Activated gamma-delta T cell treated with anti-CD3 and anti-CD28 coated beads, Interleukin-2, amount 50 U/mL, for 16 hours (primary cell): Measurements from ENCODE around the gene CKAP5.

ENCODE experiments used
- DNase-seq: peaks from one replicate; pipeline ENCODE4 v3.0.0-alpha.2; 2020; ENCODE audit warnings: low read depth

Gene CKAP5

DNA sequence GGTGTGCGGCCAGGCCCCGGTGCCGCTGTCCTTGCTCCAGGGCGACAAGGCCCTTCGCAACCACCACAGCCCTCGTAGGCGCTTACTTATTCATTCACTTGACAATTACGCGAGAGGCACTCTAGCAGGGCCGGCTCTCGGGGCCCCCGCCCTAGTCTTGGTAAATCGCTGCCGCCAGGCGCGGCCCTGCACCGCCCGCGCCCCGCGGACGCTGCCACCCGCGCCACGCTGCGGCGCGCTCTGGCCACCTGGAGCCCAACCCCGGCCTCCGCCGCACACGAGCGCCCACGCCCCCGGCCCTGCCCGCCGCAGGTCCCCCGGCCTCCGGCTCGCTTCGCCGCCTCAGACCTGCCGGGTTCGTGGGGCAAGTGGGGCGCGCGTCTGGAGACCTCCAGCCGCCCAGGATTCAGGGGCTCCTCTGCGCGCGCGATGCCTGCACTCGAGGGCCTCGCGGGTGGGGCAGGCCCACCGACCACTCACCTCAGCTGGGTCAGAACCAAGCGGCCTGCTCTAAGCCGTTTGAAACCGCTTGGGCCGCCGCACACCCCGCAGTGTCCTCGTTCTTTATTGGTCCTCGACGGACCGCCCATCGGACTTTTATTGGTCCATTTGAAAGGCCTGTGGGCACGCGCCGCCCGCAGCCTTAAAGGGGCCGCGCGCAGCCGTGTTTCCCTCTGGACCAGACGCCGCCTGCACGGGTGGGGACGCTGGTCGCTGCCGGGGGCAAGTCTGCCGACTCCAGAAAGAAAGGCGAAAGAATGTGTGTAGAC lies at the start of gene CKAP5:
CKAP5 (minus strand) TSS at position 541 of the 770 bp plus-strand sequence. CDS start 25,049 bp downstream, outside the sequence.
- peak; percentile 77 for DNase-seq

DNA sequence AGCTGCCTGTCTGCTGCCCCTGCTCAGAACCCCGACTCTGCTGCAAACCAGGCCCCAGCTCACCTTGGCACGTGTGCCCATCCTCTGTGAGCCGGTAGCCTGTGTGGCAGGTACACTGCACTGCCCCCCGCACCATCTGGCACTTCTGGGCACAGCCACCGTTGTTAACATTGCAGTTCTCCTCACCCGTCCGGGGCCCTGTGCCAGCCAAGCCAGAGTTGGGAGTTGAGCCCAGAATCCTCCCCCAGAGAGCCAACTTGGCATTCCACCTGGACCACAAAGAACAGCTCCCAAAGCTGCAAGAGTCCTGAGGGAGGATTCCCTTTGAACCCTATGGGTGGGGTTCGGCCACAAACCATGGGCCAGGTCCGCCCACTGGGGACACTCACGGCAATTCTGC lies 49.7 kb upstream of the CKAP5 start:
- DNase-seq: no peak

DNA sequence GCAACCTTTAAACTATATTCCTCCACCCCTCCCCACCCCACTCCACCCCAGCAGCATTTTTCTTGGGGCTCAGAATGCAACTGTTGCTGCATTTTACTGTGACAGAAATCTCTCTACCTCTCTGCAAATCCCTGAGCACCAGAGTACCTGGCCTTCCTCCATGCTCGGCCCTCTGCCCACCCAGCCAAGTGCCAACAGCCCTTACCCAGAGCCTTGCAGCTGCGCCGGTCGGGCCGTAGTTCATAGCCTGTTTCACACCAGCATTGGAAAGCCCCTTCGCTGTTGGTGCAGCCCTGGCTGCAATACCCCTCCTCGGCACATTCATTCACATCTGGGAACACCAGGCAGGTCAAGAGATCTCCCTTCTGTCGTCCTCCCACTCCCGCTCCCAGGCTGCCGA lies 48.9 kb upstream of the CKAP5 start:
- DNase-seq: no peak

DNA sequence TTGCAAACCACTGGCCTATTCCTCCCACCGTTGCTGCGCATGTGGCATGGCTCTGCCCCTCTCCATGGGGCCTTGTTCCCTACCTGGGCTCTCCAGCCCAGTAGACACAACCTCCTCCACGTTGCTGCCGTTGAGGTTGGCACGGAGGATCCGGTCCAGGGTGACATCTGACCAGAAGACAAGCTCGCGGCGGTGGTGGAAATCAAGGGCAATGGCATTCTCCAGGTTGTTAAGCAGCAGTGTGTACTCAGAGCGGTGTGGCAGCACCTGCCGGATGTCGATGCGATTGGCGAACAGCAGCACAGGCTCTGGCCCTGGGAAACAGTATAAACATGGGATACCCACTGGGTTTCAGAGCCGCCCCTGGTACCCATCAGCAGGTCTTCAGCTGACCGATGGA lies 48.4 kb upstream of the CKAP5 start:
- no peak for DNase-seq

DNA sequence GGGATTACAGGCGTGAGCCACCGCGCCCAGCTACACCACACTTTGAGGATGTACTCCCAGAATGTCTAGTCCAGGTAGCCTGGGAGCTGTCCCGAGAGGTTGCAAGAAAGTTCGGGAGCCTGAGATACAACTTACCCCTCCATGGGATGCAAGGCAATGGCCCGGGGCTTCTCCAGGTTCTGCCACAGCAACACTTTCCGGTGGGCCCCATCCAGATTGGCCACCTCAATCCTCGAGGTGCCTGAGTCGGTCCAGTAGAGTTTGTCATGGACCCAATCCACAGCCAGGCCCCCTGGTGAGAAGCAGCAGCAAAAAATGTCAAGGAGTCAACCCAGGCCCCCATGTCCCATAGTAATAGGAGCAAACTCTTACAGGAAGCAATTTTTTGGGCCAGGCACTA lies 46.8 kb upstream of the CKAP5 start:
- no peak for DNase-seq

DNA sequence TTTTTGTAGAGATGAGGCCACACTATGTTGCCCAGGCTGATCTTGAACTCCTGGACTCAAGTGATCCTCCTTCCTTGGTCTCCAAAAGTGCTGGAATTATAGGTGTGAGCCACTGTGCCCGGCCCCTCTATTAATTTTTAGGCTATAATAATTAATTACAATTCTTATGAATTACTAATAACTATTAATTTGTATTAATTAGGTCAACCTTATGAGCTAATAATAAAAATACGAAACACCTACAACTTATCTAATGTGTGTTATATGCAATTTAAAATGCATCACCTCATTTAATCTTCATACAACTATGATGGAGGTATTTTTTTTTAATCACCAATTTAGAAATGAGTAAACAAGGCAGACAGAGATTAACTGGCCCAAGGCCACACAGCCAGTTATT lies 46.0 kb upstream of the CKAP5 start:
- no peak for DNase-seq

DNA sequence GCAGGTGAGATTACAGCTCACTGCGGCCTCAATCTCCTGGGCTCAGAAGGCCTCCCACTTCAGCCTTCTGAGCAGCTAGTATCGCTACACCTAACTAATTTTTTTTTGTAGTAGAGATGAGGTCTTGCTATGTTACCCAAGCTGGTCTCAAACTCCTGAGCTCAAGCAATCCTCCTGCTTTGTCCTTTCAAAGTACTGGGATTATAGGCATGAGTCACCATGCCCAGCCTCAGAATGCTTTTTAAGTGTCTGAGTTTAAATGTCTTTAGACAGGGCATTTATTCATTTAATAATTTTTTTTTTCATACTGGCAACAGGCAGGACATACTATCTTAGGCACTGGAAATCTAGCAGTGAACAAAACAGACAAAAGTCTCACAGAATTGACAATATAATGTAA lies 44.6 kb upstream of the CKAP5 start:
- DNase-seq: no peak

DNA sequence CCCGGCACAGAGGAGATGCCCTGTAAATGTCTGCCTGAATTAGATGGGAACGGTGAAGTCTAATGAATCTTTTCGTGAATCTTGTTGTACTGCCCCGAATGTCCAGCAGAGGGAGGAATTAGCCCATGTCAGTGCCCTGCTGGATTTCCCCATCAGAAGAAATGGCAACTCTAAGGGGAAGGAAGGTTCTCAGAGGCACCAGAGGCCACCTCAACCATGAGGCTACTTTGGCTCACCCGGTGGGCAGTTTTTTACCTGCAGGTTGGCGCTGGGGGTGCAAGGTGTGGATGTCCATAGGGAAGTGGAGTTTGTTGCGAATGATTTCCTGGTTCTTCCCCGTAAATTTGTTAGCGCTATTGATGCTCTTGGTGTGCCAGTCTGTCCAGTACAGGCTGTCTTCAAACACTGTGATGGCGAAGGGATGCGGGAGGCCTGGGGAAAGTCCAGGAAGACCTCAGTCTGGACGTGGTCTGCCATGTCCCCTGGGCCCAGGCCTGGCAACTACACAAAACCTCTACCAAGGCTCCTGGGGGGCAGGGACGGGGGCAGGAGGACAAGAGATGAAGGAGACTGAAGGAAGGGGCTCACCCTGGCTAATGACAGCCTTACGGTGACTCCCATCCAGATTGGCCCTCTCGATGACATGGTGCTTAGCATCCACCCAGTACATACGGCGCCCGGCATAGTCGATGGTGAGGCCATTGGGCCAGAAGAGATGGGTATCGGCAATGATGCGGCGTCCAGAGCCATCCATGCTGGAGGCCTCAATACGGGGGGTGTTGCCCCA lies 43.8 kb upstream of the CKAP5 start:
- DNase-seq: peak; percentile 70

DNA sequence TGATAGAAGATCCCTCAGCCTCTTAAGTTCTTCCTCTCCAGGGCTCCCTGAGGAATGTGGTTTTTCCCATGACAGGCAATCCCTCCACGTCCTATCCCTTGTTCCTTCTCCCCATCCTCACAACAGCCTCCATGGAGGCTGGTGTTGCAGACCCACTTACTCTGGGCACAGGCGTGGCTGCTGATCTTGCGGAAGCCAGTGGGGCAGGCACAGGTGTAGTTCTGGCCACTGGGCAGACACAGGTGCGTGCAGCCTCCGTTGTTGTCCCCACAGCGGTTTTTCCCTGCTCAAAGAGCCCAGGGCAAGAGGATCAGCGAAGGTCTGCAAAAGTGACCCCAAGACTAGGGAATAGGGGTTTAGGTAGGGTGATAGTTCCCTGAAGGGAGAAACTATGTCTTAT lies 43.2 kb upstream of the CKAP5 start:
- no peak for DNase-seq

DNA sequence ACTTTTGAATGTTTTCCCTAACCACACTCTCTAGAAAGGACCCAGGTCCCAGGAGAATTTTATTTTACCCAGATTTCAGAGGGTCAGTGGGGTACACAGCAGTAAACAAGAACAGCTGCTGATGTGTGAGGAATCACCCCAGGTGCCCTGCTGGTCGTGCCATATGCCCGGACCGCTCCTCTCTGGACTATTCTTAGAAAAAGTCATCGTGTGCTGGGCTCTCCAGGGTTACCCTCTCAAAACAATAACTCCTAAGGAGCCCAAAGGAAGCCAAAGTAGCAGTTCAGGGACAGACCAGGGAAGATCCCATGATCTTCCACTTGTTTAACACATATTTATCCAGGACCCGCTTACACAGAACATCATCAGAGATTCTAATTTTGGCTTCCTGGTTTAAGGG lies 42.6 kb upstream of the CKAP5 start:
- no peak for DNase-seq

DNA sequence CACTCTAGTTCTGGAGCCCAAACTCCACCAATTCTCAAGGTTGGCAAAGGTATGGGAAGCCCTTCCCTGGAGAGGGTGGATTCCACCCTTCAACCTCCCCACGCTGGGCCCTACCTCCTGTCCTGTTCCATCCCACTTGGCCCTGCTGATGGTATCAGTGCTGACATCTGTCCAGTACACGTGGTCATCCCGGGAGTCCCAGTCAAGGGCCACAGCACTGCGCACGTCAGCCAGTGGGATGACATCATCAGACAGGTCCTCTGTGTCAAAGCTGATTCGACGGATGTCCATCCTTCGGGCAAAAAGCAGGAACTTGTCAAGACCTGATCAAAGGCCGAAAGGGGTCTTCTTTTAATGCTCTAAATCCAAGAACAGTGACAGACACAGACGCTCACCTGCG lies 40.1 kb upstream of the CKAP5 start:
- no peak for DNase-seq

DNA sequence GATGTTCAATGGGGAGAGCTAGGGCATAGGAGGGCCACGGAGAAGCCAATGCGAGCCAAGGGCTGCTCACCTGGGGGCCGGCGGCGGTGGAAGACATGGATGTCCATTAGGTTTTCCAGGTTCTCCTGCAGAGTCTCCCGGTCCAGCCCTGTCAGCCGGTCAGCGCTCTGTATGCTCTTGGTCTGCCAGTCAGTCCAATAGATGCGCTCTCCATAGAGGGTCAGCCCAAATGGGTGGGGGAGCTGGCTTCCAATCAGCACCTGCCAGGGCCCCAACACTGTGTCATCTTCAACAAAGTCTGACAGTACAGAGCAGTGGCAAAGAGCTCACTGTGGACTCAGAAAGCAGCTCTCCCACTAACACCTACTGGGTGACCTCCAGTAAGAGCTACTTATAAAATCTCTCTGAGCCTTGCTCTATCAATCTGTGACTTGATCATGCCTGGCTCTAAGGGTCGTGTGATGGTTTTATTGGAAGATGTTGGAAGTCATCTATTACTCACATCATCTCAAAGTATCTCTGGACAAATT lies 33.0 kb upstream of the CKAP5 start:
- DNase-seq: no peak

DNA sequence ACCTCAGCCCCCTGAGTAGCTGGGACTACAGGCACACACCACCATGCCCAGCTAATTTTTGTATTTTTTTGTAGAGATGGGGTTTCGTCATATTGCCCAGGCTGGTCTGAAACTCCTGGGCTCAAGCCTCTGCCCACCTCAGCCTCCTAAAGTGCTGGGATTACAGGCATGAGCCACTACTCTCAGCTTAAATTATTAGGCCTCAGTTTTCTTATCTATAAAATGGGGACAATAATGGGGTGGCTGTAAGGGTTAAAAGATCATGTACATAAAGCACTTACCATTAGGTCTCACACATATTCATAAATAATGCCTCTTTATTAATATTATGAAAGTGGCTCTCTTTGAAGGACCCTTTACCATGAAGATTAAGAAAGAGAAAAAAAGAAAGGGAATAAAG lies 31.5 kb upstream of the CKAP5 start:
- DNase-seq: no peak

DNA sequence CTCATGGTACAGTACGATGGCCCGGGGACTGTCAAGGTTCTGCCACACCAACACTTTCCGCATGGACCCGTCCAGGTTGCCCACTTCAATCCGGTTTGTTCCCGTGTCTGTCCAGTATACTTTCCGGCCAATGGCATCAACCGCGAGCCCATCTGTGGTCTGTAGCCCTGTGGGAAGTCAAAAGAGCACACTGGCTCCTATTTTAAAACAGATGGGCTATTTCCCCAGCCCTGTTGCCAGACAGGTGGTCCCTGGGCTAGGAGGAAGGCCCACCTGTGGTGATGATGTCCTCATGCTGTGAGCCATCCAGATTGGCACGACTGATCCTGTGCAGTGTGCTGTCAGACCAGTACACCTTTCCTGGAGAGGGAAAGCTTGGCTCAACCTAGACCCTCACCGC lies 30.4 kb upstream of the CKAP5 start:
- DNase-seq: no peak

DNA sequence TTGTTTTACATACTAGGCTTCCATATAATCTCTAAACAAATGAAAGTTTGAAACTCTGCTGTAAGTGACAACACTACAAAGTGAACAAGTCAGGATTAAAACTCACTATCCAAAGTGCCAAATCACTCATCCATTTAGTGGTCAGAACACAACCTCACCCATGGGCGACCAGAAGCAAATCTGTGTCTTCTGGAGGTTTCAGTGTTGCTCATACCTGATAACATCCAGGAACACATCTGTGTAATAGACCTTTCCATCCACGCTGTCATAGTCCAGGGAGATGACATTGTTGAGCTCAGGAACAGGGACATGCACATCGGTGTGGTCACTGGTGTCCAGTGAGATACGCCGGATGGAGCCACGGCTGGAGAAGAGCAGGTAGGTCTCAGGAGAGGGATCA lies 28.5 kb upstream of the CKAP5 start:
- DNase-seq: no peak

DNA sequence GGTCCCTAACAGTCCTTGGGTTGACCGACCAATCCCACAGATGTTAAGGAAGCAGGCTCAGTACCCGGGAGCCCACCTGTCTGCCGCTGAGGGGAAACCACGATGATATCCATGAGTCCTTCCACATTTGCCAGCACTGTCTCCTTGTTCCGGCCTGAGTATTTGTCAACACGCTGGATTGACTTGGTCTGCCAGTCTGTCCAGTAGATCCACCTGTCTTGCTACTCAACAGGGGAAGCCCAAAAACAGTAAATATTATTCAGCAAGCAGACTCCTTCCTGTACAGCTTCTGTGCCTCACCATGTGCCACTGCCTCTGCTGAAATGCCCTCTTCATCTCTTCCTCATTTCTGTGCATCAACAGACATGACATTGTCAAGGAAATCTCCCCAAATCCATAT lies 22.8 kb upstream of the CKAP5 start:
- no peak for DNase-seq

DNA sequence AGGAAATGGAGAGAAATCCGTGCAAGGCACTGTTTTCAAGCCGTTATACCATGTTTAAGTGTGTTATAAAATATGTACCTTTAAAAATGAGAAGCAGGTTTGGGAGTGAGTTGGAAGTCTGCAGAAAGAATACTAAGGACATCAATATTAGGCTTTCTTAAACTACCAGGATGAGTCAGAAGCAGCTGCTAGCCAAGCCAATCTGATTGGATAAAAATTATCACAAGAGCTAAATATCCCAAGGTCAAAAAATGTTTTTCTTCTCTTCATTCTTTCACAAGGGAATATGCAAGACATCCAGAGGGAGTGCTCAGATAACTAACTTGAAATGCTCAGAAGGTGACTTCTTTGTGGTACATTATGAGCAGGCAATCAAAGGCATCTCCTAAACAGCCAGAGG lies 19.3 kb upstream of the CKAP5 start:
- no peak for DNase-seq

DNA sequence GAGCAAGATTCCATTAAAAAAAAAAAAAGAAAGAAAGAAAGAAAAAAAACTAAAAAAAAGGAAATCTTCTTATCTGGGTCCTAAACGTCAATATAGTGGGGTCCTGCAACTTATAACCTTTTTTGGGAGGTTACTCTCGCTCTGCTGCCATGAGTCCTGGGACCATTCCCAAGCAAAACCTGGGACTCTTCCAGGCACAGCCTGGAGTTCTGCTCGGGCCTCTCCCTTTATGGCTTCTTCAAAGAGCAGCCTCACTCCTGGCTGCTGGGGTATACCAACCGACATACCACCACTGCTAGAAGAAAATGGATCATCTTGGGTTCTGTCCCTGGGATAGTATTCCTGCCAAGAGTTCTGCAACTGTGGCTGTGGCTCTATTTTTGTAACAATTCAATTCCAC lies 14.1 kb upstream of the CKAP5 start:
- no peak for DNase-seq

DNA sequence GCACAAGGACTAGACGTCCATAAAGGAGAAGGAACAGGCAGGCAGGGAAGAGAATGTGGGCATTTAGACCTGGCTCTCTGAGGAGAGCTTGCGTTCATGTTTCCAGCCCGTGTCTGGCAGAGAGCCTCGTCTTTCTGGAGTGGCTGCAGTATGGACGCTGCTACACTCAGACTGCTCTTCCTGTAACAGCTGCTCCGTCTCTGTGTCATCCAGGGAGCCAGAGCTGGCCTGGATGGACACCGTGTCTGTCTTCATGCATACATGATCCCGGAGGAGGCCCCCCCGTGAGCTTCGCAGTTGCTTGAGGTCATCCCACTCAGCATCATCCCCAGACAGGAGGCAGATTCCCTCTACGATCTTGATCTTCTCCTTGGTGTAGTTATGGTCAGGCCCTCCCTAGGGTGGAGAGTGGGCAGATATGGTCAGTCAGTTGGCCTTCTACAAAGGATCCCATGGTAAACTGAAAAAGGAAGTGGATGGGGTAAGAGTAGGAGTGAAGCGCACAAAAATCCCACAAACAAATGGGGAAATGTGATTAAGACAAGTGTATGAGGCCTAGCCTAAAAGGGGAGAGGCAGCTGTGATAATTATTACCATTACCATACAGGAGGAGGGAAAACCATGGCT lies 13.0 kb upstream of the CKAP5 start:
- DNase-seq: no peak

DNA sequence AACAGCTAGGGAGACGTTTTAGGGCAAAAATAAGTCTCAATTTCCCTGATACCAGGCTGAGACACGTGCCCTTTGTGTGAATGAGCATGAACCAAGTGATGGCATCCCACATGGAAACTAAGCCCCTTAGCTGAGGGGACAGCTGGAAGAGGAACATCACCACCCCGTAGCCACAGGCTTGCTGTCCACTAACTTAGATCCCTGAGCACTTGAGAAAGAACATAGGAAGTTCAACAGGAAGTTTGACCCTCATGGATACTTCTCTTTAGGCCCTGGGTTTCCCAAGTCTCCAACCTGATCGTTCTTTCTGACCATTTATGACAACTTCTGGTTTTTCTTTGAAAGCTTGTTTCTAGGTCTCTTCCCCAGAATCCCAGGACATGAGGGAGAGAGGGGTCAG lies 11.6 kb upstream of the CKAP5 start:
- no peak for DNase-seq

DNA sequence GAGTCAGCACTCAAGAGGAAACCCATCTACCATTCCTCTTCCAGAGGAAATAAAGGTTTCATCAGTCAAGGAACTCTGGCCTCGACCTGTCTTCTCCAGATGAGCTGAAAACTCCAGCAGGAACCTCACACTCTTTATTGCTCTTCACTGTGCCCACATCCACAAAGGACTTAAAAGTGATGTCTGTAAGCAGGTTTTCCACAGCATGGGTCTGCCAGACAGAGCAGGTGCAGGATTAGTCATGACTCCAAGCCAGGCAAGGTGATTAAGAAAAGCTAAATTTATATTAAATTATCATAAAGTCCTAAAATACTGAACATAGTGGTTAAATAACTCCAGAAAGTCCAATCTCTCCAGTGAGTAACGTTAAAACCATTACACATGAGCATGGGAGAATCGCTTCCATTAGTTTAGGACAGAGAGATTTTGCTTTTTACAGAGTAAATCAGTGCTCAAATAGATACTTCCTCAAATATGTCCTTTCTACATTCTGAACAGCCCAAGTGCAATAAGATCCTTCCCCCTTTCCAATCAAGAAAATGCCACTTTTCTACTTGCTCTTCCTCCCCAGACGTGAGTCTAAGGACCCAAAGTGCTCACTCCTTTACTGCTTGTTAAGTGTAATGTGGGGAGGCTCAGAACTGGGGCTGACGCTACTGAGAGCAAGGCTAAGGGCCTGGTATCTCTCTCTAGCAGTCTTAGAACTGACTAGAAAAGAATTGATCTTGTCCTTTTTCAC lies 10.7 kb upstream of the CKAP5 start:
- no peak for DNase-seq

DNA sequence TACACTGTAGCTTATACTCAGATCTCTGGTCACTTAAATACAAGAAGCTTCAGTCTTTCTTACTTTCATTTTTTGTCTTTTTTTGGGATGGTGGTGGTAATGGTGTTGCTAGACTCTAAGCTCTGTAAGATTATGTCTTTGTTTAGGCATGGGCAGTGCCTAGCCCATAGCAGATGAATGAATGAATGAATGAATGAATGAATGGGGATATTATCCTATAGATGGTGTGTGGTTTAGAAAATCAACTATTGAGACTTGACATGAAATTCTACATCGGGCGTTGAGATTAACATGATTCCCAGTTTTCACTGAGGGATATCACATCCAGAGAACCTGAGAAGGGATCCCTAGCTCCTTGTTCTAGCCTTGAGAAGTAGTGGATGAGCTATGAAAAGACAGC lies 9.8 kb upstream of the CKAP5 start:
- DNase-seq: no peak
